Activated B cell treated with CpG ODN at 0.5 μM for 24 hours (primary cell): Measurements from ENCODE around the gene PAX2. TPM values are rescaled to one million over a fixed set of nuclear protein-coding genes. Genes with fewer than 3 reads are reported as not detected.

Experiments
- ATAC-seq: fragments of 200-7000 bp; cut with Tn5 transposase; one replicate; pipeline ENCODE4 v1.10.0; 2021; ENCODE audit warnings: low read depth, mild to moderate bottlenecking, moderate library complexity
- CTCF ChIA-PET: fragments of 350-600 bp; sonication (Branson Sonifier 250); formaldehyde crosslinking; loops from one replicate; lab custom pipeline; 2021; ENCODE audit warnings: antibody characterized with exemption; lab: Charles Lee
- POLR2A ChIA-PET: fragments of 350-600 bp; sonication (Branson Sonifier 250); formaldehyde crosslinking; loops from one replicate; lab custom pipeline; 2021; ENCODE audit warnings: antibody characterized with exemption; lab: Charles Lee
- DNase-seq: peaks from one replicate; pipeline ENCODE4 v3.0.0; 2022
- H3K27ac Mint-ChIP-seq: one replicate; pipeline ENCODE4 v1.8.0; 2020; ENCODE audit warnings: mixed read lengths
- H3K27me3 Mint-ChIP-seq: one replicate; pipeline ENCODE4 v1.8.0; 2021; ENCODE audit warnings: mixed read lengths
- H3K36me3 Mint-ChIP-seq: one replicate; pipeline ENCODE4 v1.8.0; 2021; ENCODE audit warnings: low read depth, mixed read lengths
- H3K4me1 Mint-ChIP-seq: one replicate; pipeline ENCODE4 v1.8.0; 2021; ENCODE audit warnings: mixed read lengths
- H3K4me3 Mint-ChIP-seq: one replicate; pipeline ENCODE4 v1.8.0; 2020; ENCODE audit warnings: mild to moderate bottlenecking, mixed read lengths
- H3K9me3 Mint-ChIP-seq: one replicate; pipeline ENCODE4 v1.8.0; 2020; ENCODE audit warnings: mixed read lengths
- intact Hi-C: fragments of 100-400 bp; cut with micrococcal nuclease; formaldehyde crosslinking; loops from one replicate; pipeline ENCODE4 v1.15.1; 2024
- total RNA-seq: library from RNA; stranded (reverse); gene quantifications from 2 replicates; pipeline ENCODE4 v1.2.3, GENCODE V29; 2022
- TF ChIP-seq, protein P1 (sequence below): fragments of 200-600 bp; IDR thresholded peaks from one replicate; pipeline ENCODE4 v1.8.0; 2022; ENCODE audit warnings: antibody characterized with exemption, mild to moderate bottlenecking

Gene PAX2
- total RNA-seq, 1 donor from 2014 or later, result not detected

GRCh38 chr10:100742936-100743335, 2.4 kb upstream of the PAX2 start:
- TF ChIP-seq, protein P1, sequence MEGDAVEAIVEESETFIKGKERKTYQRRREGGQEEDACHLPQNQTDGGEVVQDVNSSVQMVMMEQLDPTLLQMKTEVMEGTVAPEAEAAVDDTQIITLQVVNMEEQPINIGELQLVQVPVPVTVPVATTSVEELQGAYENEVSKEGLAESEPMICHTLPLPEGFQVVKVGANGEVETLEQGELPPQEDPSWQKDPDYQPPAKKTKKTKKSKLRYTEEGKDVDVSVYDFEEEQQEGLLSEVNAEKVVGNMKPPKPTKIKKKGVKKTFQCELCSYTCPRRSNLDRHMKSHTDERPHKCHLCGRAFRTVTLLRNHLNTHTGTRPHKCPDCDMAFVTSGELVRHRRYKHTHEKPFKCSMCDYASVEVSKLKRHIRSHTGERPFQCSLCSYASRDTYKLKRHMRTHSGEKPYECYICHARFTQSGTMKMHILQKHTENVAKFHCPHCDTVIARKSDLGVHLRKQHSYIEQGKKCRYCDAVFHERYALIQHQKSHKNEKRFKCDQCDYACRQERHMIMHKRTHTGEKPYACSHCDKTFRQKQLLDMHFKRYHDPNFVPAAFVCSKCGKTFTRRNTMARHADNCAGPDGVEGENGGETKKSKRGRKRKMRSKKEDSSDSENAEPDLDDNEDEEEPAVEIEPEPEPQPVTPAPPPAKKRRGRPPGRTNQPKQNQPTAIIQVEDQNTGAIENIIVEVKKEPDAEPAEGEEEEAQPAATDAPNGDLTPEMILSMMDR, result no peak
- intact Hi-C loops, result loop anchor here (1.0 to 10.0 kb wide), 6 partner anchors 72 to 484 kb away; partner anchors contain the start of genes LBX1 and TLX1
- Mint-ChIP-seq H3K4me1 (peaks cover 53% of the 10 kb centered on the region), H3K27me3 (peaks cover 70% of the 10 kb centered on the region), H3K9me3 (no peaks in the 10 kb centered on the region), H3K27ac (no peak overlapping the region), H3K4me3 (peak overlapping the region; percentile 38), H3K36me3 (no peaks in the 10 kb centered on the region)
- ChIA-PET POLR2A (no interaction called here), CTCF (interaction anchor here (0.7 to 1.9 kb wide), 8 partner anchors 14 to 224 kb away, joined by 3 to 5 read pairs (median 4); no protein-coding TSS in a partner anchor)
- no peak for DNase-seq
- no peak for ATAC-seq

DNA sequence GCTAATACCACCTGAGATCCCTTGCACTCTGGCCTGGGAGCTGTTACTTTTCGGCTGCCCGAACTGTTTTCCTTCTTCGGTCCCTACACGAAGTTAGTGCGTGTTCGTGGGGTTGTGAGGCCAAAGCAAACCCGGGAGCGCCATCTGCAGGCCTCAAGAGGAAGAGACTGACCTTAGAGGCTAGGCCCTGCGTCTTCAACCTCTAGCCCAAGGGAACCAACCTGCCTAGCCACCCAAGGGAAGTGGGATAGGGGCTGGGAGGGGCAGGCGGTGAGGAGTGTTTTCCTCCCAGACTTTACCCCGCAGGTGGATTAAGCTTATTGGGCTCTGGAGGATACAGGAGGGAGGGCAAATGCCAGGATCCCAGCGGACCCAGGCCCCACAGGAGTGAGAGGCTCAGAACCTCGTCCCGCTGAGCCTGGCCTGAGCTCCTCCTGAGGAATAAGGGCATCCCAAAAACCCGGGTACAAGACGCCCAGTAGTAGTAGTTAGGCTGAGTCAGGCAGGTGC, 1.7 kb upstream of the PAX2 start:
- intact Hi-C loops, result loop anchor here (1.0 to 10.0 kb wide), 6 partner anchors 72 to 484 kb away; partner anchors contain the start of genes LBX1 and TLX1
- H3K27me3 Mint-ChIP-seq, result peaks cover 64% of the 10 kb centered on the region

DNA sequence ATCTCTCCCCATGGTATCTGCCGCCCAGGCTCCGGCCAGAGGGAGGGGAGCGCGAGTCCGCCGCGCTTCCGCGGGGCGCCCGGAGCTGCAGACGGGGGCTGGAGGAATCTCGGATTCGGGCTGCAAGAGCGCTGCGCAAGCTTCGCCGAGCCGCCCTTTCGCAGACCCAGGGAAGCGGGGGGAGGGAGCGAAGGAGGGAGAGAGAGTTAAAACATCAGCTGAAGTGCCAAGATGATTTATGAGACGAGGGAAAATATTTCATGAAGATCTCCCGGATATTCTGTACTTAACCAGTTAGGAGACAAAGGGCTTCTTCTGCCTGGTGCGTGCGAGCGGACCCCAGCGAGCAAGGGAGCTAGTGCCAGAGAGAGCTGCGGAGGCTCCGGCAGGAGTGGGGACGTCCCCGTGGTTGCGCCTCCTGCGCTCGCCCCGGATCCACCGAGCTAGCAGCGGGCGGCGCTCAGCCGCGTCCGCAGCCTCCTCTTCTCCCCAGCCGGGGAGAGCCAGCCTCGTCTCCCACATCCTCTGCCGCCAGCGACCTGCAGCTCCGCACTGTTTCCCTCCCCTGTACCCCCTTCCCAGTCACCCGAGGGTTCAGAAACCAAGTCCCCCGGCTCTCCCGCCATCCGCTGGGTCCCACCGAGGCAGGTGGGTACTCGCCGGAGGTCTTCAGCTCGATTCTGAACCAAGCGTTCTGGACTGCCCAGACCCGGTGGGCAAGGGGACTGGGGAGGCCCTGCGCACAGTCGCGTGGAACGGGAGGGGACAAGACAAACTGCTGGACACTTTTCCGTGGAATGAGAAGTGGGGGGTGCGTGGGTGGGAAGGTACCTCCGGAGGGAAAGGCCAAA, 1.0 kb upstream of the PAX2 start:
- Mint-ChIP-seq H3K9me3 (no peaks in the 10 kb centered on the region), H3K4me1 (peaks cover 58% of the 10 kb centered on the region), H3K27me3 (peaks cover 67% of the 10 kb centered on the region), H3K27ac (no peak overlapping the region), H3K4me3 (peak overlapping the region; percentile 46), H3K36me3 (no peaks in the 10 kb centered on the region)
- no peak for ATAC-seq
- DNase-seq, result no peak
- intact Hi-C loops, result loop anchor here (5.0 to 10.0 kb wide), 4 partner anchors 130 to 483 kb away; partner anchors contain the start of genes LBX1 and TLX1
- ChIA-PET CTCF (interaction anchor here (0.9 to 1.9 kb wide), 7 partner anchors 27 to 547 kb away, joined by 3 to 6 read pairs (median 3); no protein-coding TSS in a partner anchor), POLR2A (no interaction called here)
- TF ChIP-seq, protein P1, result no peak

More for the DNA sequence above, 1.7 kb upstream of the PAX2 start:
- TF ChIP-seq, protein P1, result no peak
- CTCF ChIA-PET, result interaction anchor here (0.7 to 1.9 kb wide), 12 partner anchors 15 to 548 kb away, joined by 3 to 6 read pairs (median 4); no protein-coding TSS in a partner anchor
- H3K27ac Mint-ChIP-seq, result no peak overlapping the region
- H3K4me1 Mint-ChIP-seq, result peaks cover 52% of the 10 kb centered on the region
- peak; percentile 58 for ATAC-seq
- no peaks in the 10 kb centered on the region for H3K9me3 Mint-ChIP-seq
- DNase-seq, result no peak
- H3K36me3 Mint-ChIP-seq, result no peaks in the 10 kb centered on the region
- peak overlapping the region; percentile 53 for H3K4me3 Mint-ChIP-seq
- POLR2A ChIA-PET, result no interaction called here

- ChIA-PET POLR2A (interaction anchor here (0.5 kb wide), 1 partner anchor 300 kb away, joined by 7 read pairs; no protein-coding TSS in a partner anchor), CTCF (interaction anchor here (0.7 kb wide), 1 partner anchor 126 kb away, joined by 3 read pairs; no protein-coding TSS in a partner anchor)
- DNase-seq (no peak), ATAC-seq (no peak)
- Mint-ChIP-seq H3K4me3 (peak overlapping the region; percentile 28), H3K27ac (peak overlapping the region; percentile 8), H3K4me1 (peaks cover 59% of the 10 kb centered on the region), H3K36me3 (no peaks in the 10 kb centered on the region), H3K9me3 (no peaks in the 10 kb centered on the region), H3K27me3 (peaks cover 65% of the 10 kb centered on the region)
- TF ChIP-seq, protein P1, result no peak
- intact Hi-C loops, result loop anchor here (1.0 to 10.0 kb wide), 5 partner anchors 15 to 311 kb away; no protein-coding TSS in a partner anchor
These were observed 751 bp downstream of the PAX2 start for GRCh38 chr10:100745882-100746783.
